Measurements from ENCODE around the gene B4GALT5.

Gene B4GALT5

DNA sequence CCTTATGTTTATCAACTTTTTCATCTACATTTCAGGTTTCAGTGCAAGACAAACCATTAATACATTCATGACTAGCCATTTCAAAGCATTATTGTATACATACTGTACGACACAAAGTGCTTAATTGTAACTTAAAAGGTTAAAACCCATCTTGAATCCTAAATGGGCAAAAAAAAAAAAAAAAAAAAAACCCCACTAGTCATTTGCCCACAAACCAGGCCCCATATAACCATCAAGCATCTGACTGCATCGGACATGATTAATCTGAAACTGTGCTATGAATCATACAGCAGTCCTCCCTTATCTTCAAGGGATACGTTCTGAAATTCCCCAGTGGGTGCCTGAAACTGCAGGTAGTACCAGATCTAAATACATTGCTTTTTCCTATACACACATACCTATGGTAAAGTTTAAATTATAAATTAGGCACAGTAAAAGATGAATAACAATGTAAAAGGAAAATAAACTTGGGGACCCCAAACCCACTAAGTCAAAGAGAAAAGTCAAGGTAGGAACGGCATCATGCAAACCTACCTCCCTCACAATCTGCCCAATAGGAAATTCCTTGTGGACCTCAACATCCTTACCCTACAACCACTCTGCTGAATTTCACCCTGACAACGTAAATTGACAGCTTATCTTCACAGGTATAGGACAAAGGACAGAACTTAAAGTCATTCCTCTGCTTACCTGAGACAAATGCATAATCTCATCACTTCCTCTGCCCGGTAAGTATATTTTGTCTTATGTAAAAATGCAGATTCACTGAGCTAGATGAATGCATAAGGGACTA lies 14.3 kb downstream of the B4GALT5 start:
- no peak for DNase-seq

- DNase-seq = no peak
Observed at GRCh38 chr20:49698477-49698876, 15.2 kb downstream of the B4GALT5 start.

DNA sequence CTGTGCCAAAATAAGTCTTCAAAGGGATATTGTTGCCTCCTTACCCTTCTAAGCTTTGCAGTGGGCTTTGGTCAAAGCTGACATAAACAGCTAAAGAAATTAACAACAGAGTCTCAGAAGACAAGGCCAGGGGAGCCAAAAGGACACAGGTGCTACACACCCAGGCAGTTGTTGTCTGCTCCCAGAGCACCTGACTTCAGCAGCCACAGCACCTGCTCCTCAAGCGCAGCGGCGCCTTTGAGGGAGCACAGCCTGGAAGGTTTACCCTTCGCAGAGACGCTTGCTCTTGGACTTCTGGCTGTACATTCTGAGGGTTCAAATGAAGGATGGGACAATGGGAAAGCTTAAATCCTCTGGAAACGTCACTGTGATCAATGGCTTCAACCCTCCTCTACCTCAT lies 16.6 kb downstream of the B4GALT5 start:
- no peak for DNase-seq

DNA sequence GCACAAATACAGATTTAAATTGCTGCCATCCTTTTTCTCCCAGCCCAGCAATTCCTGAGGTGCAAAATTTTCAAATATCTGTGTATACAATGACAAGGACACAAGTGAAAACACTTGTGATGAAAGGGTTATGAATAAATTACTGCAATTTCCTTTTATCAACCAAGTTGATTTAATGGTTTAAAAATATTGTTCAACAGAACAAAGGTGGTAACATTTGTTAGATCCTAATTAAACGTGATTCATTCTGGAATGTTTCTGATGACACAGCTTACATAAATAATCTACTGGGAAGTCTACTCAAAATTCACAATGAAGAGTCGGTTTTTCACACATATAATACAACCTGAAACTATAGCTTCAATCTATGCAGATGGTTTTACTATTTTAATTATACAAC lies 17.1 kb downstream of the B4GALT5 start:
- no peak for DNase-seq

GRCh38 chr20:49695830-49696229 lies 17.8 kb downstream of the B4GALT5 start:
- DNase-seq = no peak

- no peak for DNase-seq
Observed at GRCh38 chr20:49694450-49695071, 19.1 kb downstream of the B4GALT5 start.

DNA sequence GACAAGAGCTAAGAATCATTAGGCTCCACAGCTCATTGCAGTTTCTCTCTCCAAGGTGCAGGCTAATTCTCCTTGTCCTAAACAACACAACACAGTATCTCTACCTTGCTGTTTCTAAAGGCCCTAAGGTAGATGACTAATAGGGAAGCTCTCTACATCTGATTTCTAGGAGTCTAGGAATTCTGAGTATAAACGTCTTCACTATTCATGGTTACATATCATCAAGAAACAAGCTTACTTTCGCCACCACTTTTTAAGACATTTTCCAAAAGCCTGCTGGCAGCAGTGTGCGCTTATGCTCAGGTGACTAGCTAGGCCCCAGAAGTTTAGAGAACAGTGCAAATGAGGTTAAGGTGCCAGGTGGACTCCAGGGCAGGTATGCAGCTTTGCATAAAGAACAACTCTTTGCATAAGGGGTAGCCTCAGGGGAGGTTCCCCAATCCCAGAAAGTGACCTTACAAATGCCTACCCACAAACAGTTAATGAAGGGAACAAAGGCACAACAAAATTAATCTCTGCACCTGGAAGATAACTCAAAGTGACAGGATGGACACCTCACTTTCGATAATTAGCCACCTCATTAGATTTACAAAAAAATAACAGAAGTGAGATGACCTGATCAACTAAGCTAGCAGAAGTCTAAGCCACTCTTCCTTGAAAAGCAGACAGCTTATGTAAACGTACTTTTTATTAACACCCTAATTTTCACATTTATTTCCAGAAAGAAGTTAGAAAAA lies 20.1 kb downstream of the B4GALT5 start:
- DNase-seq = no peak

DNA sequence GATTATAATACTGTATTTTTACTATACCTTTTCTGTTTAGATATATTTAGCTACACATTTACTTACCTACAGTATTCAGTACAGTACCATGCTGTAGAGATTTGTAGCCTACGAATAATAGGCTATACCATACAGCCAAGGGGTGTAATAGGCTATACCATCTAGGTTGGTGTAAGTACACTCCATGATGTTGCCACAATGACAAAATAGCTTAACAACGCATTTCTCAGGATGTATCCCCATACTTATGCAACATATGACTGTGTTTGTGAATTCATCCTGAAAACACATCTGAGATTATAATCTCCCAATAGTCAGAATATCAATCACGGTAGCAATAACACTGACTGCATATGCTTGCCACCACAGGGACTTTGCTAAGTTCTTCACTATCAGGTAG lies 20.7 kb downstream of the B4GALT5 start:
- DNase-seq = no peak

DNA sequence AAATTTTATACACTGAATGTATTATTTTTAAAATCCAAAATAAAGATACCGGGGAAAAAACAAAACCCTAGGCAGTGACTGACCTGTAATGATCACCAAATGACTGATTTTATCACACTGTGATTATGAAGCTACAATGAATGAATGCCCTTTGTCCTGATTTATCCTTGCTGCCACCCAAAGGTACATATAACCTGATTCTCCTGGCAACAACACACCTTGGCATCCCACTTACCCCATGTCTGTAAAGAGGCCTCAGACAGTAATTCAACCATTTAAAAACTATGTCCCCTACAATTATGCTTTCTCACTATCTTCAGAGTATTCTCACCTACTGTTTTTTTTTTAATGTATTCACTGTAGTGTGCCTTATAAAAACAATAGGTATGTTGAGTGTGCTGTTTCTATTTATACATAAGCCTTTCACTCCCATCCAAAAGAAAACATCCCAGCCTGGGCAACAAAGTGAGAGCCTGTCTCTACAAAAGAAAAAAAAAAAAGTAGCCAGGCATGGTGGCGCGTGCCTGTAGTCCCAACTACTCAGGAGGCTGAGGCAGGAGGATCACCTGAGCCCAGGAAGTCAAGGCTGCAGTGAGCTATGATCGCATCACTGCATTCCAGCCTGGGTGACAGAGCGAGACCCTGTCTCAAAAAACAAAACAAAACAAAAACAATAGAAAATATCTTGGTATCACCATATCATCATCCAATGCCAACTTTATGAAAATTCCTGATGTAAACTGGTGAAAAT lies 21.7 kb downstream of the B4GALT5 start:
- DNase-seq = no peak

- DNase-seq = no peak
Observed at GRCh38 chr20:49690899-49691620, 22.6 kb downstream of the B4GALT5 start.

GRCh38 chr20:49687595-49688567 lies 25.8 kb downstream of the B4GALT5 start:
- DNase-seq = no peak

DNA sequence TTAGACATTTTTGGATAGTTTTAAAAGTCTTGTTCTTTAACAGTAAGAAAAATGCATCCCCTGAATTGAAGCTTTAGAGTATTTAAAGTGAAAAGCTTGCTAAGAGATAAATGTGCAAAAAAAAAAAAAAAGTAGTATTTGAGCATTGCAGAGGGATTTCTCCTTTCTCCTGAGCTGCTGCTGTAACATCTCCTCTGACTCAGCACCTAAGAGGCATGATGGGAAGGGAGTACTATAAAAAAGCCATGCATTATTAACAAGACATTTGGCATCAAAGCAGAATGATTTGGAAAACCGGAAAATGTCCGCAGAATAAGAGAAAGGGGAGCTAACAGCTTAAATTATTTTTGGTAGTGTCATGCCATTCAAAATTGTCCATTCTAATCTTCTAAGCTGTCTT lies 27.9 kb downstream of the B4GALT5 start:
- DNase-seq = no peak

GRCh38 chr20:49685161-49685601 lies 28.5 kb downstream of the B4GALT5 start:
- no peak for DNase-seq

DNA sequence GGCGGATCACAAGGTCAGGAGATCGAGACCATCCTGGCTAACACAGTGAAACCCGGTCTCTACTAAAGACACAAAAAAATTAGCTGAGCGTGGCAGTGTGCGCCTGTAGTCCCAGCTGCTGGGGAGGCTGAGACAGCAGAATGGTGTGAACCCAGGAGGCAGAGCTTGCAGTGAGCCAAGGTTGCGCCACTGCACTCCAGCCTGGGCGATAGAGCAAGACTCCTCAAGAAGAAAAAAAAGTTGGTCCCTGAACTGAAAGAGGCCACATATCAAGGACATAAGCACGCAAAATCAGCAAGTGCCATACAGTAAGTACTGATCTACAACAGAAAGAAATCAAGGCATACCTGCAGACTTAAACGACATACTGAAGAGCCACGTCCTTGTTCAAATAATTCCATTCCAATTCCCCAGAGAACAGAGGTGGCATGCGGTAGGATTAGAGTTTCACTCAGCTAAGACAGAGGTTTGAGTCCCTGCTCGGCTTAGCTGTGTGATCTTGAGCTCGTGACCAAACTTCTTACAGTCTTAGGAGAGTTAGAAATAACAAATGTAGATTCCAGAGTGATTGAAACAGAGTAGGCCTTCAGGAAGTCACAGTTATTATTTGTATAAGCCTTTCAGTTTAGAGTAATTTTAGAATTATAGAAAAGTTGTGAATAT lies 29.2 kb downstream of the B4GALT5 start:
- DNase-seq = no peak

DNA sequence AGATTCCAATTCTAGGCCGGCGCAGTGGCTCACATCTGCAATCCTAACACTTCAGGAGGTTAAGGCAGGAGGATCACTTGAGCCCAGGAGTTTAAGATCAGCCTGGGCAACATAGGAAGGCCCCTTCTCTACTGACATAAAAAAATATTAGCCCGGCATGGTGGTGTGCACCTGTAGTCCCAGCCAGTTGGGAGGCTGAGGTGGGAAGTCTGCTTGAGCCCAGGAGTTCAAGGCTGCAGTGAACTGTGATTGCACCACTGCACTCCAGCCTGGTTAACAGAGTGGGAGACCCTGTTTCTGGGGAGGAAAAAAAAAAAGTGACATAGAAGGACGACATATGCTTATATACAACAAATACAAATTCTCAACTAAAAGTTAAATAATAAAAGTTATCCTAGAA lies 30.9 kb downstream of the B4GALT5 start:
- DNase-seq = no peak

GRCh38 chr20:49682278-49682677 lies 31.4 kb downstream of the B4GALT5 start:
- DNase-seq = no peak

DNA sequence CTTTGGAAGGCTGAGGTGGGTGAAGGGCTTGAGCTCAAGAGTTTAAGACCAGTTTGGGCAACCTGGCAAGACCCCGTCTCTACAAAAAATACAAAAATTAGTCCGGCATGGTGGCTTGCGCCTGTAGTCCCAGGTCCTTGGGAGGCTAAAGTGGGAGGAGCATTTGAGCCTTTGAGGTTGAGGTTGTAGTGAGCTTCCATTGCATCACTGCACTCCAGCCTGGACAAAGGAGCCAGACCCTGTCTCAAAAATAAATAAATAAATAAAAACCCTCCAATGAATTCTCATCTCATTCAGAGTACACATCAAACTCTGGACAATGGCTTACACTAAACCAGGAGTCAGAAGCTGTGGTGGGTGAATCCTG lies 31.8 kb downstream of the B4GALT5 start:
- no peak for DNase-seq

DNA sequence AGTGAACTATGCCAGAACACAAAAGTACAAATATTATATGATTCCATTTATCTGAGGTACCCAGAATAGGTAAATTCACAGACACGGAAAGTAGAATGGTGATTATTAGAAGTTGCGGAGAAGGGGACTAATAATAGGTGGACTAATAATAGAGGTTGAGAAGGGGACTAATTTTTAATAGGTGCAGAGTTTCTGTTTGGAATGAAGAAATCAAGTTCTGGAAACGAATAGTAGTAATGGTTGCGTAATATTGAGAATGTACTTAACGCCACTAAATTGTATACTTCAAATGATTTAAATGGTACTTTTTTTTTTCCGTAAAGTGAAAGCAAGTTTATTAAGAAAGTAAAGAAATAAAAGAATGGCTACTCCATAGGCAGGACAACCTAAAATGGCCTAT lies 33.2 kb downstream of the B4GALT5 start:
- no peak for DNase-seq

- no peak for DNase-seq
Observed at GRCh38 chr20:49679634-49680033, 34.0 kb downstream of the B4GALT5 start.
